ENCODE results near the gene HDHD5. TPM values are rescaled to one million over a fixed set of nuclear protein-coding genes. Genes with fewer than 3 reads are reported as not detected.

Gene HDHD5
- total and polyA plus RNA-seq, 2 of the 13 experiments (the other 11 are each of a cell fraction or from before 2014, with no cell fraction given), result not detected

DNA sequence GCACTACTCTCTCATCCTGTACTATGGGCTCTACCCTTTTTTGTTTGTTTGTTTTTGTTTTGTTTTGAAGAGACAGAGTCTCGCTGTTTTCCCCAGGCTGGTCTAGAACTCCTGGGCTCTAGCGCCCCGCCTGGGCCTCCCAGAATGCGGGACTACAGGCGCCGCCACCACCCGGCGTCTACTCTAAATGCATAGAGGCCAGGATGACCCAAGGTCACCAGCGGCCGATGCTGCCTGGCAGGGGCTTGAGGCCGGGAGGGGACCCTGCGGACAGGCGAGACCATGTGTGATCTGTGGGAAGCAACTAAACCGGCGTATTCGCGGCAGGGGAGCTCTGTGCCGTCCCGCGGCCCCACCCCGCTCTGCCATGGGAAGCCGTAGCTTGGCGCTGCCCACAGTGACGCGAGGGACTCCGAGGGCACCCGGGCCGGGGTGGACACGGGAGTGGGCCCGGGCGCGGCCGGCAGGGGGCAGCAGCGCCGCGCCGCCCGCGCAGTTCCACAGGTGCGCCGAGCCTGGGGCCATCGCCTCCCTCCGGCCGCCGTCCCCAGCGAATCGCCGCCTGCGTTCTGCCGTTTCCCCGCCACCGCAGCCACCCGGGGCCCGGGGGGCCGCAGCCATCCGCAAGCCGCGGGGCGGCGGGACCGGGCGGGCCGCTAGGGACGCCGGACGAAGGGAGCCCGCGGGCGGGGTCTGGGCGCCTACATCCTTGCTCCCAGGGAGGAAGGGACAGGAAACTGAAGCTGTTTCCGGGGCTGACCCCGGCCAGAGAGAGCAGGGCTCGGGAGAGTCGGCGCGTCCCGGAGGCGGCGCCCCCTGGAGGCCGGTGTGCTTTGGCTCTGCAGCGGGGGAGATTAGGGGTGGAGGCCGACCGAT is 12.3 kb upstream of the HDHD5 start (continued):
- TF ChIP-seq, protein P1, sequence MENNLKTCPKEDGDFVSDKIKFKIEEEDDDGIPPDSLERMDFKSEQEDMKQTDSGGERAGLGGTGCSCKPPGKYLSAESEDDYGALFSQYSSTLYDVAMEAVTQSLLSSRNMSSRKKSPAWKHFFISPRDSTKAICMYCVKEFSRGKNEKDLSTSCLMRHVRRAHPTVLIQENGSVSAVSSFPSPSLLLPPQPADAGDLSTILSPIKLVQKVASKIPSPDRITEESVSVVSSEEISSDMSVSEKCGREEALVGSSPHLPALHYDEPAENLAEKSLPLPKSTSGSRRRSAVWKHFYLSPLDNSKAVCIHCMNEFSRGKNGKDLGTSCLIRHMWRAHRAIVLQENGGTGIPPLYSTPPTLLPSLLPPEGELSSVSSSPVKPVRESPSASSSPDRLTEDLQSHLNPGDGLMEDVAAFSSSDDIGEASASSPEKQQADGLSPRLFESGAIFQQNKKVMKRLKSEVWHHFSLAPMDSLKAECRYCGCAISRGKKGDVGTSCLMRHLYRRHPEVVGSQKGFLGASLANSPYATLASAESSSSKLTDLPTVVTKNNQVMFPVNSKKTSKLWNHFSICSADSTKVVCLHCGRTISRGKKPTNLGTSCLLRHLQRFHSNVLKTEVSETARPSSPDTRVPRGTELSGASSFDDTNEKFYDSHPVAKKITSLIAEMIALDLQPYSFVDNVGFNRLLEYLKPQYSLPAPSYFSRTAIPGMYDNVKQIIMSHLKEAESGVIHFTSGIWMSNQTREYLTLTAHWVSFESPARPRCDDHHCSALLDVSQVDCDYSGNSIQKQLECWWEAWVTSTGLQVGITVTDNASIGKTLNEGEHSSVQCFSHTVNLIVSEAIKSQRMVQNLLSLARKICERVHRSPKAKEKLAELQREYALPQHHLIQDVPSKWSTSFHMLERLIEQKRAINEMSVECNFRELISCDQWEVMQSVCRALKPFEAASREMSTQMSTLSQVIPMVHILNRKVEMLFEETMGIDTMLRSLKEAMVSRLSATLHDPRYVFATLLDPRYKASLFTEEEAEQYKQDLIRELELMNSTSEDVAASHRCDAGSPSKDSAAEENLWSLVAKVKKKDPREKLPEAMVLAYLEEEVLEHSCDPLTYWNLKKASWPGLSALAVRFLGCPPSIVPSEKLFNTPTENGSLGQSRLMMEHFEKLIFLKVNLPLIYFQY (CRISPR knock-in tag; IDR thresholded peaks at IDR 0.05; ENCODE audit: borderline replicate concordance), result no peak
- TF ChIP-seq, protein P2, sequence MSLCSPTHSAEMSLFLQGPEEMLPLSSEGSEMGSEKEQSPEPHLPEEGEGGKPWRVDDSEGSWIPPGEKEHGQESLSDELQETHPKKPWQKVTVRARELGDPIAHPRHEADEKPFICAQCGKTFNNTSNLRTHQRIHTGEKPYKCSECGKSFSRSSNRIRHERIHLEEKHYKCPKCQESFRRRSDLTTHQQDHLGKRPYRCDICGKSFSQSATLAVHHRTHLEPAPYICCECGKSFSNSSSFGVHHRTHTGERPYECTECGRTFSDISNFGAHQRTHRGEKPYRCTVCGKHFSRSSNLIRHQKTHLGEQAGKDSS (CRISPR knock-in tag; IDR thresholded peaks at IDR 0.05; ENCODE audit: borderline replicate concordance, low read depth), result no peak; the same call in 1 of the 2 replicates
- TF ChIP-seq KAT8 (CRISPR knock-in tag; IDR thresholded peaks at IDR 0.05) (no peak), FLYWCH1 (CRISPR knock-in tag; IDR thresholded peaks at IDR 0.05) (no peak), XBP1 (CRISPR knock-in tag; IDR thresholded peaks at IDR 0.05) (no peak), ZNF570 (CRISPR knock-in tag; IDR thresholded peaks at IDR 0.05; ENCODE audit: borderline replicate concordance) (no peak), ZNF746 (CRISPR knock-in tag; IDR thresholded peaks at IDR 0.05) (no peak), NFE2L1 (CRISPR knock-in tag; IDR thresholded peaks at IDR 0.05; ENCODE audit: borderline replicate concordance) (no peak), ZFP36L1 (CRISPR knock-in tag; IDR thresholded peaks at IDR 0.05) (no peak)
- TF ChIP-seq, protein P3, sequence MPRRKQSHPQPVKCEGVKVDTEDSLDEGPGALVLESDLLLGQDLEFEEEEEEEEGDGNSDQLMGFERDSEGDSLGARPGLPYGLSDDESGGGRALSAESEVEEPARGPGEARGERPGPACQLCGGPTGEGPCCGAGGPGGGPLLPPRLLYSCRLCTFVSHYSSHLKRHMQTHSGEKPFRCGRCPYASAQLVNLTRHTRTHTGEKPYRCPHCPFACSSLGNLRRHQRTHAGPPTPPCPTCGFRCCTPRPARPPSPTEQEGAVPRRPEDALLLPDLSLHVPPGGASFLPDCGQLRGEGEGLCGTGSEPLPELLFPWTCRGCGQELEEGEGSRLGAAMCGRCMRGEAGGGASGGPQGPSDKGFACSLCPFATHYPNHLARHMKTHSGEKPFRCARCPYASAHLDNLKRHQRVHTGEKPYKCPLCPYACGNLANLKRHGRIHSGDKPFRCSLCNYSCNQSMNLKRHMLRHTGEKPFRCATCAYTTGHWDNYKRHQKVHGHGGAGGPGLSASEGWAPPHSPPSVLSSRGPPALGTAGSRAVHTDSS (CRISPR knock-in tag; conservative IDR thresholded peaks at IDR 0.05), result no peak
- TF ChIP-seq, protein P4, sequence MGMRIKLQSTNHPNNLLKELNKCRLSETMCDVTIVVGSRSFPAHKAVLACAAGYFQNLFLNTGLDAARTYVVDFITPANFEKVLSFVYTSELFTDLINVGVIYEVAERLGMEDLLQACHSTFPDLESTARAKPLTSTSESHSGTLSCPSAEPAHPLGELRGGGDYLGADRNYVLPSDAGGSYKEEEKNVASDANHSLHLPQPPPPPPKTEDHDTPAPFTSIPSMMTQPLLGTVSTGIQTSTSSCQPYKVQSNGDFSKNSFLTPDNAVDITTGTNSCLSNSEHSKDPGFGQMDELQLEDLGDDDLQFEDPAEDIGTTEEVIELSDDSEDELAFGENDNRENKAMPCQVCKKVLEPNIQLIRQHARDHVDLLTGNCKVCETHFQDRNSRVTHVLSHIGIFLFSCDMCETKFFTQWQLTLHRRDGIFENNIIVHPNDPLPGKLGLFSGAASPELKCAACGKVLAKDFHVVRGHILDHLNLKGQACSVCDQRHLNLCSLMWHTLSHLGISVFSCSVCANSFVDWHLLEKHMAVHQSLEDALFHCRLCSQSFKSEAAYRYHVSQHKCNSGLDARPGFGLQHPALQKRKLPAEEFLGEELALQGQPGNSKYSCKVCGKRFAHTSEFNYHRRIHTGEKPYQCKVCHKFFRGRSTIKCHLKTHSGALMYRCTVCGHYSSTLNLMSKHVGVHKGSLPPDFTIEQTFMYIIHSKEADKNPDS (CRISPR knock-in tag; IDR thresholded peaks at IDR 0.05), result no peak
- TF ChIP-seq, protein P5, sequence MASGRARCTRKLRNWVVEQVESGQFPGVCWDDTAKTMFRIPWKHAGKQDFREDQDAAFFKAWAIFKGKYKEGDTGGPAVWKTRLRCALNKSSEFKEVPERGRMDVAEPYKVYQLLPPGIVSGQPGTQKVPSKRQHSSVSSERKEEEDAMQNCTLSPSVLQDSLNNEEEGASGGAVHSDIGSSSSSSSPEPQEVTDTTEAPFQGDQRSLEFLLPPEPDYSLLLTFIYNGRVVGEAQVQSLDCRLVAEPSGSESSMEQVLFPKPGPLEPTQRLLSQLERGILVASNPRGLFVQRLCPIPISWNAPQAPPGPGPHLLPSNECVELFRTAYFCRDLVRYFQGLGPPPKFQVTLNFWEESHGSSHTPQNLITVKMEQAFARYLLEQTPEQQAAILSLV (CRISPR knock-in tag; IDR thresholded peaks at IDR 0.05; ENCODE audit: borderline replicate concordance), result no peak
- TF ChIP-seq, protein P6, sequence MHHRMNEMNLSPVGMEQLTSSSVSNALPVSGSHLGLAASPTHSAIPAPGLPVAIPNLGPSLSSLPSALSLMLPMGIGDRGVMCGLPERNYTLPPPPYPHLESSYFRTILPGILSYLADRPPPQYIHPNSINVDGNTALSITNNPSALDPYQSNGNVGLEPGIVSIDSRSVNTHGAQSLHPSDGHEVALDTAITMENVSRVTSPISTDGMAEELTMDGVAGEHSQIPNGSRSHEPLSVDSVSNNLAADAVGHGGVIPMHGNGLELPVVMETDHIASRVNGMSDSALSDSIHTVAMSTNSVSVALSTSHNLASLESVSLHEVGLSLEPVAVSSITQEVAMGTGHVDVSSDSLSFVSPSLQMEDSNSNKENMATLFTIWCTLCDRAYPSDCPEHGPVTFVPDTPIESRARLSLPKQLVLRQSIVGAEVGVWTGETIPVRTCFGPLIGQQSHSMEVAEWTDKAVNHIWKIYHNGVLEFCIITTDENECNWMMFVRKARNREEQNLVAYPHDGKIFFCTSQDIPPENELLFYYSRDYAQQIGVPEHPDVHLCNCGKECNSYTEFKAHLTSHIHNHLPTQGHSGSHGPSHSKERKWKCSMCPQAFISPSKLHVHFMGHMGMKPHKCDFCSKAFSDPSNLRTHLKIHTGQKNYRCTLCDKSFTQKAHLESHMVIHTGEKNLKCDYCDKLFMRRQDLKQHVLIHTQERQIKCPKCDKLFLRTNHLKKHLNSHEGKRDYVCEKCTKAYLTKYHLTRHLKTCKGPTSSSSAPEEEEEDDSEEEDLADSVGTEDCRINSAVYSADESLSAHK (CRISPR knock-in tag; IDR thresholded peaks at IDR 0.05; ENCODE audit: borderline replicate concordance), result no peak

Data from HepG2 (cell line).